ENCODE measurements around the gene MAPRE3. TPM values are rescaled to one million over a fixed set of nuclear protein-coding genes. Genes with fewer than 3 reads are reported as not detected.

MAPRE3 gene
- total RNA-seq, 1 donor = 0.42 TPM

DNA sequence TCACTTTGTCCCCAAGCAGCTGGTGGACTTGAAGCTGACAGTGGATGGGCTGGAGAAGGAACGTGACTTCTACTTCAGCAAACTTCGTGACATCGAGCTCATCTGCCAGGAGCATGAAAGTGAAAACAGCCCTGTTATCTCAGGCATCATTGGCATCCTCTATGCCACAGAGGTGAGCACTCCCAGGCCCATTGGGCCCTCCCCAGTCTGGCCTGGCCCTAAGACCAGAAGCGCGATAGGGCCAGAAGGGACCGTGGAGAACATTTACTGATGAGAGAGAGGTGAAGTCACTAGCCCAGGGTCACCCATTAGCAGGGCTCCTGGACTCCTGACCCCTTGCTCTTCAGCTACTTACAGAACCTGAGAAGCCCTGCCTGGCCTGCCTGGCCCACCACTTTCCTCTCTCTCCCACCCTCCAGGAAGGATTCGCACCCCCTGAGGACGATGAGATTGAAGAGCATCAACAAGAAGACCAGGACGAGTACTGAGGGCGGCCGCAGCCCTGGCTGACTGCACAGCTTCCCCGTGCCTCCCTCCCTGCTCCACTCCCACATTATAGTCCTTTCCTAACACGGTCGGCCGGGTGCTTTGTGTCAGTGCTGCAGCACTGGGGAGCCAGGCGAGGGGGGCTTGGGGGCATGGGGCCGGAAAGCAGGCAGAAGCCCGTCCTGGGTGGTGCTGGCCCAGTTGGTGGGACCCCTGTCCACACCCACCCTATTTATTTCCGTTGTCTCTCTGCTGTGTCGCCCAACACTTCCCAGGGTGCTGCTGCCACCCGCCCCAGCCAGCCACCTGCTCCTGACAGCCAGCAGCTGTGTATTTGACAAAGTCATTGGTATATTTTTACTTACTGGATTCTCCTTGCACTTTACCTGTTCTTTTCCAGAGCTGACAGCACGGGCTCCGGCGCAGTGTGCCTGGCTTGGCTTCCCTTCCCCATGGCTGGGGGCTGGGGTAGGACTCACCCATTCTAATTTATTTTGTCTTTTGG is 55.7 kb downstream of the MAPRE3 start:
- Histone ChIP-seq H3K4me3 (ENCODE audit: low read length) (no peak overlapping the region), H3K27me3 (ENCODE audit: insufficient read depth, low read length) (no peaks in the 10 kb centered on the region), H3K9me3 (ENCODE audit: low read depth, low read length) (no peaks in the 10 kb centered on the region), H3K4me1 (ENCODE audit: insufficient read depth, low read length) (no peaks in the 10 kb centered on the region)

DNA sequence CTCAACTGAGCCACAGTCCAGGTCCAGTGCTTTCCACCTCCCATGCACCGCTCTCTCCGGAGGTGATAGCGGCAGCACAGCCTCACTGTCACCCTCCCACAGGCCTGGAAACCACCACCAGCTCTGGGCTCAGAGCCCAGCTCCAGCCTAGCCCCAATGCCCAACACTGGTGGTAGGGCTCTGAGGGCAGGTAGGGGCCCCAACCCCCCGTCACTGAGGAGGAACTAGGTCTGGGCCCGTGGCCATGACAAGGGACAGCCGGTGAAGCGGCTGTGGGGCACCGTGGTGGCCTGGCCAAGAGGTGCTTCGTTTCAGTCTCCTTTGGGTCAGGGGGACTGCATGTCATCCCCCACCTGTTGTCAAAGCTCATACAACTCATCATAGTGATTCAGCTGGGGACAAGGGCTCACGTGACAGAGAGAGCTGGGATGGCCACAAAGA is 56.8 kb downstream of the MAPRE3 start:
- H3K4me1 ChIP-seq (ENCODE audit: insufficient read depth, low read length) = peaks cover 8% of the 10 kb centered on the region
- no peaks in the 10 kb centered on the region for H3K27me3 ChIP-seq (ENCODE audit: insufficient read depth, low read length)
- no peaks in the 10 kb centered on the region for H3K9me3 ChIP-seq (ENCODE audit: low read depth, low read length)
- H3K4me3 ChIP-seq (ENCODE audit: low read length) = no peak overlapping the region

- no peaks in the 10 kb centered on the region for H3K9me3 ChIP-seq (ENCODE audit: low read depth, low read length)
- no peaks in the 10 kb centered on the region for H3K27me3 ChIP-seq (ENCODE audit: insufficient read depth, low read length)
- H3K4me1 ChIP-seq (ENCODE audit: insufficient read depth, low read length) = peaks cover 19% of the 10 kb centered on the region
- H3K4me3 ChIP-seq (ENCODE audit: low read length) = no peak overlapping the region
Observed at GRCh38 chr2:27029051-27029450, 58.6 kb downstream of the MAPRE3 start.

DNA sequence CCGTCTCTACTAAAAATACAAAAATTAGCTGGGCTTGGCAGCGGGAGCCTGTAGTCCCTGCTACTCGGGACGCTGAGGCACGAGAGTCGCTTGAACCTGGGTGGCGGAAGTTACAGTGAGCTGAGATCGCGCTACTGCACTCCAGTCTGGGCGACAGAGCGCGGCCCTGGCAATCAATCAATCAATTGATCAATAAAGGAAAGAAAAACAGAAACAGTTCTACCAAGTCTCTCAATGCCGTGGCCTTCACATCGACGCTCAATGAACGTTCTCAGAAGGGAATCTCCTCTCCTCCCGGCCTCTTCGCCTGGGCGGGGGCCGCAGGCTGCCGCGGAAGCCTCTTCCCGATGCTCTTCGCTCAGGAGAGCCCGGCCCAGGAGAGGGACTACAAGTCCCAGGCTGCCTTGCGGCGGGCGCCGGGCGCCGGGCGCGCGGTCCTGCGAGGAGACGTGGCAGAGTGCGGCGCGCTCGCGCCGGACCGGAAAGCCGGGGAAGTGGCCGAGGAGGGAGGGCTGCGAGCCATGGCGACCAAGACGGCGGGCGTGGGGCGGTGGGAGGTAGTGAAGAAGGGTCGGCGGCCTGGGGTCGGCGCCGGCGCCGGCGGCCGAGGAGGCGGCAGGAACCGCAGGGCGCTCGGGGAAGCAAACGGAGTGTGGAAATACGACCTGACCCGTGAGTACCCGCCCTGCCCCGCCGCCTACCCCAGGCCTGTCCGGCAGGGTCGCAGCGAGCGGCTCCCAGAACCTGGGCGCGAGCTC is 62.2 kb downstream of the MAPRE3 start, which contains the start of gene TMEM214:
TSS of gene TMEM214 (plus strand) at position 471 of the 758 bp plus-strand sequence. CDS start at position 522, 51 bp downstream.
- H3K27me3 ChIP-seq (ENCODE audit: insufficient read depth, low read length) = no peaks in the 10 kb centered on the region
- peak within 1 kb of the TSS; percentile 87 for H3K4me3 ChIP-seq (ENCODE audit: low read length)
- H3K9me3 ChIP-seq (ENCODE audit: low read depth, low read length) = no peaks in the 10 kb centered on the region
- peaks cover 23% of the 10 kb centered on the region for H3K4me1 ChIP-seq (ENCODE audit: insufficient read depth, low read length)

GRCh38 chr2:27033253-27033852 is 62.9 kb downstream of the MAPRE3 start:
- peaks cover 23% of the 10 kb centered on the region for H3K4me1 ChIP-seq (ENCODE audit: insufficient read depth, low read length)
- H3K9me3 ChIP-seq (ENCODE audit: low read depth, low read length) = no peaks in the 10 kb centered on the region
- H3K27me3 ChIP-seq (ENCODE audit: insufficient read depth, low read length) = no peaks in the 10 kb centered on the region
- peak overlapping the region; percentile 87 for H3K4me3 ChIP-seq (ENCODE audit: low read length)

DNA sequence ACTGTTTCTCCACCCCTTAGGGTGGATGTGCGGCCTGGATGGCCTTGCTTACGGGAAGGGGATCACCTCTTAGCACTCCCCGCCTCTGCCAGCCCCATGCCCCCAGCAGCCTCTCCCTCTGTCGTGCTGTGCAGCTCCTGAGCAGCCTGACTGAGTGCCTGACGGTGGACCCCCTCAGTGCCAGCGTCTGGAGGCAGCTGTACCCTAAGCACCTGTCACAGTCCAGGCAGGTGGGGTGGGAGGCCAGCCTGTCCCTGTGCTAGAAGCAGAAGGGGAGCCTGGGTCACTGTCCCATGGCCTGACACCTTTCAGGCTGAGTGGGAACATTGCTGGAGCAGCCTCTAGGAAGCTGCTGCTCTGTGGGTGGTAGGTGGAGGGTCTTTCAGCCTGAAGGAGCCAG is 67.6 kb downstream of the MAPRE3 start:
- H3K9me3 ChIP-seq (ENCODE audit: low read depth, low read length) = no peaks in the 10 kb centered on the region
- H3K4me1 ChIP-seq (ENCODE audit: insufficient read depth, low read length) = peaks cover 28% of the 10 kb centered on the region
- H3K4me3 ChIP-seq (ENCODE audit: low read length) = no peak overlapping the region
- no peaks in the 10 kb centered on the region for H3K27me3 ChIP-seq (ENCODE audit: insufficient read depth, low read length)

DNA sequence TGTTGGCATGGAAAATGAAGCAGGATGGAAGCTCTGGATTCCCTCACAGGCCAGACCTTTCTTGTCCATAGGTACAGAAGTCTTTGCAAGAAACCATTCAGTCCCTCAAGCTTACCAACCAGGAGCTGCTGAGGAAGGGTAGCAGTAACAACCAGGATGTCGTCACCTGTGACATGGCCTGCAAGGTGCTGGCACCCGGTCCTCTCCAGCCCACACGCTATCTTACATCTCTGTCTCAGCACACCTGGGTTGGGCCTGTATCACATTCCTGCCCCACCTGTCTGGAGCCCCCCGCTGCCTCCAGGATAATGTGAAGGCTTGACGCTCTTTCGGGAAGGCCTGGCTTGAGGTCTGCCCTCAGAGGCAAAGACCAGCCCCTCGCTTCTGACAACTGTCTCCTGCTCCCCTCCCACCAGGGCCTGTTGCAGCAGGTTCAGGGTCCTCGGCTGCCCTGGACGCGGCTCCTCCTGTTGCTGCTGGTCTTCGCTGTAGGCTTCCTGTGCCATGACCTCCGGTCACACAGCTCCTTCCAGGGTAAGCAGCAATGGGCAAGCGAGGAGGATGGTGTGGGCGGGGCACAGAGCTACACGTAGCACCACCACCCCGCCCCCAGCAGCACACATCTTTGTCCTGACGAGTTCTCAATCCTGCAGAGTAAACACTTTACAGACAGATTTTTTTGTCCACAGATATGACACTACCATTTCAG is 68.3 kb downstream of the MAPRE3 start:
- Histone ChIP-seq H3K9me3 (ENCODE audit: low read depth, low read length) (no peaks in the 10 kb centered on the region), H3K27me3 (ENCODE audit: insufficient read depth, low read length) (no peaks in the 10 kb centered on the region), H3K4me3 (ENCODE audit: low read length) (no peak overlapping the region), H3K4me1 (ENCODE audit: insufficient read depth, low read length) (peaks cover 20% of the 10 kb centered on the region)

GRCh38 chr2:27039426-27039825 is 69.0 kb downstream of the MAPRE3 start:
- Histone ChIP-seq H3K4me1 (ENCODE audit: insufficient read depth, low read length) (peaks cover 14% of the 10 kb centered on the region), H3K27me3 (ENCODE audit: insufficient read depth, low read length) (no peaks in the 10 kb centered on the region), H3K9me3 (ENCODE audit: low read depth, low read length) (no peaks in the 10 kb centered on the region), H3K4me3 (ENCODE audit: low read length) (no peak overlapping the region)

DNA sequence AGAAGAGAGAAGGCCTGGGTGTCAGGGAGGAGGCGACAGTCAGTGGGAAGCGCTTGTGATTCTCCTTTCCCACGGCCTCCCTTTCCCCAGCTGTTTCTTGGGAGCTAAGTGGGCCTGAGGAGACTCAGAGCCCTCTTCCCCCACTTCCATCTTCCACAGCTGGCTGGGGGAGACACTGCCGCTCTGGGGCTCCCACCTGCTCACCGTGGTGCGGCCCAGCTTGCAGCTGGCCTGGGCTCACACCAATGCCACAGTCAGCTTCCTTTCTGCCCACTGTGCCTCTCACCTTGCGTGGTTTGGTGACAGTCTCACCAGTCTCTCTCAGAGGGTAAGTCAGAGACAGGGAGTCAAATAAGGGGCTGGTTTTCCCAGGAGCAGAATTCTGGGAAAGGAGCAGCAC is 69.4 kb downstream of the MAPRE3 start:
- H3K9me3 ChIP-seq (ENCODE audit: low read depth, low read length) = no peaks in the 10 kb centered on the region
- H3K4me3 ChIP-seq (ENCODE audit: low read length) = no peak overlapping the region
- H3K27me3 ChIP-seq (ENCODE audit: insufficient read depth, low read length) = no peaks in the 10 kb centered on the region
- H3K4me1 ChIP-seq (ENCODE audit: insufficient read depth, low read length) = peaks cover 13% of the 10 kb centered on the region

- Histone ChIP-seq H3K4me1 (ENCODE audit: insufficient read depth, low read length) (peaks cover 13% of the 10 kb centered on the region), H3K27me3 (ENCODE audit: insufficient read depth, low read length) (no peaks in the 10 kb centered on the region), H3K9me3 (ENCODE audit: low read depth, low read length) (no peaks in the 10 kb centered on the region), H3K4me3 (ENCODE audit: low read length) (no peak overlapping the region)
Observed at GRCh38 chr2:27040282-27040681, 69.8 kb downstream of the MAPRE3 start.

DNA sequence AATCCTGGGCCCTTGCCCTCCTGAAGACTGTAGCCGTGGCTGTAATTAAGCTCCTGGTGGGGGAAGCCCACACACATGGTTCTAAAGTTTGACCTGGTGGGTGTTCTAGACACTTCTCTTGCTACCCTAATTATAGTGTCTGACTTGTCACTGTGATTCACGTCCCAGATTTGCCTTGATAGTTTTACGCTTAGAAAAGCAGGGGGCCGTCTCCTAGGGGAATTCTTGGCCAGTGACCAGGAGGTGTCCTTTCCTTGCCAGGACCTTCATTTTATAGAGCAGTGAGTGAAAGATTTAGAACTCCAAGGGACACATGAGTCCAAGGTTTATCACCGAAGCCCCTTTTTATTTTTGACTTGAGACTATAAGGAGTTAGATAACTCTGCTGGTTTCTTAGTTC is 71.3 kb downstream of the MAPRE3 start:
- Histone ChIP-seq H3K27me3 (ENCODE audit: insufficient read depth, low read length) (no peaks in the 10 kb centered on the region), H3K4me1 (ENCODE audit: insufficient read depth, low read length) (peaks cover 13% of the 10 kb centered on the region), H3K9me3 (ENCODE audit: low read depth, low read length) (no peaks in the 10 kb centered on the region), H3K4me3 (ENCODE audit: low read length) (no peak overlapping the region)

DNA sequence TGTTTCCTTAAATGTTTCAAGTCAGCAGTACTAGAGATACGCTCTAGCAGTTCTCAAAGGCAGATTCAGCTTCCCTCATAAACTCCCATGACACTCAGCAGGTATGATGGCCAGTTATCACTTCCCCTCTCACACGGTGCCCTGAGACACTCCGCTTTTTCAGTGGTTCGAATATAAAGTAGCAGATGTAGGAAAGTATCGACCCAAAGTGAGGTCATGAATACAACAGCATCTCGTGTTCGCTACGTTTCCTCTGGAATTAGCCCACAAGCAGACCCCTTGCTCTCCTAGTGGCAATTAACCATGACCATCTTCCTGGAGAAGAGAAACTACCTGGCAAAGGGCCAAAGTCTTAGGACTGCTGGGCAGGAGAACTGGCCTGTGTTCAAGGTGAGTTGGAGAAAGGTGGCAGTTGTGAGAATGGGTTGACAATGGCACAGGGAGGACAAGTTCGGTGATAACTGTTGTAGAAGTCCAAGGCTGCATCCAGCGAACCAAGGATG is 71.8 kb downstream of the MAPRE3 start:
- H3K4me3 ChIP-seq (ENCODE audit: low read length) = no peak overlapping the region
- H3K9me3 ChIP-seq (ENCODE audit: low read depth, low read length) = no peaks in the 10 kb centered on the region
- H3K4me1 ChIP-seq (ENCODE audit: insufficient read depth, low read length) = peaks cover 13% of the 10 kb centered on the region
- H3K27me3 ChIP-seq (ENCODE audit: insufficient read depth, low read length) = no peaks in the 10 kb centered on the region

GRCh38 chr2:27042985-27043634 is 72.7 kb downstream of the MAPRE3 start:
- H3K27me3 ChIP-seq (ENCODE audit: insufficient read depth, low read length) = no peaks in the 10 kb centered on the region
- no peaks in the 10 kb centered on the region for H3K9me3 ChIP-seq (ENCODE audit: low read depth, low read length)
- H3K4me3 ChIP-seq (ENCODE audit: low read length) = no peak overlapping the region
- H3K4me1 ChIP-seq (ENCODE audit: insufficient read depth, low read length) = peaks cover 13% of the 10 kb centered on the region

All from mononuclear cell (primary cell).